ENCODE data around the gene SH3PXD2A. TPM values are rescaled to one million over a fixed set of nuclear protein-coding genes. Genes with fewer than 3 reads are reported as not detected.

SH3PXD2A gene
- polyA plus RNA-seq, 4 donors: 2.2 to 28.3 (median 8.7) TPM

GRCh38 chr10:103881416-103882284 lies 26.3 kb upstream of the SH3PXD2A start:
- Histone ChIP-seq H3K4me1 (ENCODE audit: control insufficient read depth in 3 of 3, insufficient read depth in 2 of 3, low read depth in 1 of 3, low read length in 2 of 3) (peaks cover 0 to 3% (median 0%) of the 10 kb centered on the region in 3 donors), H3K9me3 (ENCODE audit: control insufficient read depth in 2 of 2, insufficient read depth in 1 of 2, low read depth in 1 of 2, low read length in 1 of 2) (no peaks in the 10 kb centered on the region), H3K27ac (ENCODE audit: low read depth in 1 of 3, low read length in 2 of 3) (no peak overlapping the region), H3K27me3 (ENCODE audit: control insufficient read depth in 3 of 3, insufficient read depth in 3 of 3, low read length in 3 of 3) (no peaks in the 10 kb centered on the region), H3K36me3 (ENCODE audit: control insufficient read depth in 3 of 3, insufficient read depth in 2 of 3, low read depth in 1 of 3, low read length in 3 of 3) (peaks cover 4 to 48% (median 19%) of the 10 kb centered on the region in 3 donors), H3K4me3 (ENCODE audit: low read depth in 1 of 3, low read length in 3 of 3) (no peak overlapping the region)
- FAIRE-seq (no peak), DNase-seq (no peak)
- 92 to 94% (median 92%) methylated on average over 15 of the region's 15 CpGs for WGBS, 3 donors

- Histone ChIP-seq H3K9me3 (ENCODE audit: control insufficient read depth in 2 of 2, insufficient read depth in 1 of 2, low read depth in 1 of 2, low read length in 1 of 2) (no peaks in the 10 kb centered on the region), H3K4me1 (ENCODE audit: control insufficient read depth in 3 of 3, insufficient read depth in 2 of 3, low read depth in 1 of 3, low read length in 2 of 3) (peaks cover 0 to 3% (median 0%) of the 10 kb centered on the region in 3 donors), H3K27ac (ENCODE audit: low read depth in 1 of 3, low read length in 2 of 3) (no peak overlapping the region), H3K4me3 (ENCODE audit: low read depth in 1 of 3, low read length in 3 of 3) (no peak overlapping the region), H3K27me3 (ENCODE audit: control insufficient read depth in 3 of 3, insufficient read depth in 3 of 3, low read length in 3 of 3) (no peaks in the 10 kb centered on the region), H3K36me3 (ENCODE audit: control insufficient read depth in 3 of 3, insufficient read depth in 2 of 3, low read depth in 1 of 3, low read length in 3 of 3) (peaks cover 4 to 46% (median 19%) of the 10 kb centered on the region in 3 donors)
- FAIRE-seq: no peak
- 95 to 97% (median 96%) methylated on average over 7 of the region's 7 CpGs for WGBS, 3 donors
- DNase-seq: no peak
Measured at GRCh38 chr10:103879831-103880230, 24.5 kb upstream of the SH3PXD2A start.

GRCh38 chr10:103879409-103879808 lies 24.0 kb upstream of the SH3PXD2A start:
- DNase-seq (no peak), FAIRE-seq (no peak)
- WGBS, 3 donors: 88 to 92% (median 89%) methylated on average over 9 of the region's 9 CpGs
- Histone ChIP-seq H3K4me1 (ENCODE audit: control insufficient read depth in 3 of 3, insufficient read depth in 2 of 3, low read depth in 1 of 3, low read length in 2 of 3) (peaks cover 0 to 1% (median 0%) of the 10 kb centered on the region in 3 donors), H3K27me3 (ENCODE audit: control insufficient read depth in 3 of 3, insufficient read depth in 3 of 3, low read length in 3 of 3) (no peaks in the 10 kb centered on the region), H3K9me3 (ENCODE audit: control insufficient read depth in 2 of 2, insufficient read depth in 1 of 2, low read depth in 1 of 2, low read length in 1 of 2) (no peaks in the 10 kb centered on the region), H3K4me3 (ENCODE audit: low read depth in 1 of 3, low read length in 3 of 3) (no peak overlapping the region), H3K27ac (ENCODE audit: low read depth in 1 of 3, low read length in 2 of 3) (no peak overlapping the region), H3K36me3 (ENCODE audit: control insufficient read depth in 3 of 3, insufficient read depth in 2 of 3, low read depth in 1 of 3, low read length in 3 of 3) (peaks cover 4 to 44% (median 19%) of the 10 kb centered on the region in 3 donors)

- 91 to 95% (median 93%) methylated on average over 1 of the region's 1 CpG for WGBS, 3 donors
- Histone ChIP-seq H3K9me3 (ENCODE audit: control insufficient read depth in 2 of 2, insufficient read depth in 1 of 2, low read depth in 1 of 2, low read length in 1 of 2) (no peaks in the 10 kb centered on the region), H3K4me1 (ENCODE audit: control insufficient read depth in 3 of 3, insufficient read depth in 2 of 3, low read depth in 1 of 3, low read length in 2 of 3) (no peaks in the 10 kb centered on the region), H3K36me3 (ENCODE audit: control insufficient read depth in 3 of 3, insufficient read depth in 2 of 3, low read depth in 1 of 3, low read length in 3 of 3) (peaks cover 6 to 51% (median 19%) of the 10 kb centered on the region in 3 donors), H3K27me3 (ENCODE audit: control insufficient read depth in 3 of 3, insufficient read depth in 3 of 3, low read length in 3 of 3) (no peaks in the 10 kb centered on the region), H3K27ac (ENCODE audit: low read depth in 1 of 3, low read length in 2 of 3) (no peak overlapping the region), H3K4me3 (ENCODE audit: low read depth in 1 of 3, low read length in 3 of 3) (no peak overlapping the region)
- no peak for FAIRE-seq
- DNase-seq: no peak
Measured at GRCh38 chr10:103877861-103878260, 22.5 kb upstream of the SH3PXD2A start.

GRCh38 chr10:103876155-103876554 lies 20.8 kb upstream of the SH3PXD2A start:
- Histone ChIP-seq H3K36me3 (ENCODE audit: control insufficient read depth in 3 of 3, insufficient read depth in 2 of 3, low read depth in 1 of 3, low read length in 3 of 3) (peaks cover 6 to 41% (median 15%) of the 10 kb centered on the region in 3 donors), H3K27ac (ENCODE audit: low read depth in 1 of 3, low read length in 2 of 3) (no peak overlapping the region), H3K9me3 (ENCODE audit: control insufficient read depth in 2 of 2, insufficient read depth in 1 of 2, low read depth in 1 of 2, low read length in 1 of 2) (no peaks in the 10 kb centered on the region), H3K4me3 (ENCODE audit: low read depth in 1 of 3, low read length in 3 of 3) (no peak overlapping the region), H3K27me3 (ENCODE audit: control insufficient read depth in 3 of 3, insufficient read depth in 3 of 3, low read length in 3 of 3) (no peaks in the 10 kb centered on the region), H3K4me1 (ENCODE audit: control insufficient read depth in 3 of 3, insufficient read depth in 2 of 3, low read depth in 1 of 3, low read length in 2 of 3) (no peaks in the 10 kb centered on the region)
- no peak for FAIRE-seq
- 84 to 89% (median 88%) methylated on average over 5 of the region's 5 CpGs for WGBS, 3 donors
- no peak for DNase-seq

GRCh38 chr10:103874730-103875129 lies 19.4 kb upstream of the SH3PXD2A start:
- no peaks in the 10 kb centered on the region for H3K4me1 ChIP-seq (ENCODE audit: control insufficient read depth in 3 of 3, insufficient read depth in 2 of 3, low read depth in 1 of 3, low read length in 2 of 3)
- H3K36me3 ChIP-seq (ENCODE audit: control insufficient read depth in 3 of 3, insufficient read depth in 2 of 3, low read depth in 1 of 3, low read length in 3 of 3): peaks cover 6 to 33% (median 10%) of the 10 kb centered on the region in 3 donors
- H3K27ac ChIP-seq (ENCODE audit: low read depth in 1 of 3, low read length in 2 of 3): no peak overlapping the region
- 82 to 87% (median 83%) methylated on average over 6 of the region's 6 CpGs for WGBS, 3 donors
- no peak overlapping the region for H3K4me3 ChIP-seq (ENCODE audit: low read depth in 1 of 3, low read length in 3 of 3)
- H3K27me3 ChIP-seq (ENCODE audit: control insufficient read depth in 3 of 3, insufficient read depth in 3 of 3, low read length in 3 of 3): no peaks in the 10 kb centered on the region
- FAIRE-seq: no peak
- H3K9me3 ChIP-seq (ENCODE audit: control insufficient read depth in 2 of 2, insufficient read depth in 1 of 2, low read depth in 1 of 2, low read length in 1 of 2): no peaks in the 10 kb centered on the region
- DNase-seq: no peak

- no peak for DNase-seq
- H3K36me3 ChIP-seq (ENCODE audit: control insufficient read depth in 3 of 3, insufficient read depth in 2 of 3, low read depth in 1 of 3, low read length in 3 of 3): peaks cover 0 to 20% (median 2%) of the 10 kb centered on the region in 3 donors
- no peaks in the 10 kb centered on the region for H3K4me1 ChIP-seq (ENCODE audit: control insufficient read depth in 3 of 3, insufficient read depth in 2 of 3, low read depth in 1 of 3, low read length in 2 of 3)
- no peak overlapping the region for H3K4me3 ChIP-seq (ENCODE audit: low read depth in 1 of 3, low read length in 3 of 3)
- 85 to 94% (median 86%) methylated on average over 16 of the region's 16 CpGs for WGBS, 3 donors
- no peaks in the 10 kb centered on the region for H3K27me3 ChIP-seq (ENCODE audit: control insufficient read depth in 3 of 3, insufficient read depth in 3 of 3, low read length in 3 of 3)
- FAIRE-seq: no peak
- H3K9me3 ChIP-seq (ENCODE audit: control insufficient read depth in 2 of 2, insufficient read depth in 1 of 2, low read depth in 1 of 2, low read length in 1 of 2): no peaks in the 10 kb centered on the region
- no peak overlapping the region for H3K27ac ChIP-seq (ENCODE audit: low read depth in 1 of 3, low read length in 2 of 3)
Measured at GRCh38 chr10:103872137-103872931, 17.0 kb upstream of the SH3PXD2A start.

- FAIRE-seq (no peak), DNase-seq (no peak)
- H3K27me3 ChIP-seq (ENCODE audit: control insufficient read depth in 3 of 3, insufficient read depth in 3 of 3, low read length in 3 of 3): no peaks in the 10 kb centered on the region
- peaks cover 0 to 16% (median 2%) of the 10 kb centered on the region in 3 donors for H3K36me3 ChIP-seq (ENCODE audit: control insufficient read depth in 3 of 3, insufficient read depth in 2 of 3, low read depth in 1 of 3, low read length in 3 of 3)
- peaks cover 0 to 4% of the 10 kb centered on the region in 2 donors for H3K9me3 ChIP-seq (ENCODE audit: control insufficient read depth in 2 of 2, insufficient read depth in 1 of 2, low read depth in 1 of 2, low read length in 1 of 2)
- WGBS, 3 donors: 84 to 90% (median 89%) methylated on average over 7 of the region's 7 CpGs
- H3K4me3 ChIP-seq (ENCODE audit: low read depth in 1 of 3, low read length in 3 of 3): no peak overlapping the region
- no peaks in the 10 kb centered on the region for H3K4me1 ChIP-seq (ENCODE audit: control insufficient read depth in 3 of 3, insufficient read depth in 2 of 3, low read depth in 1 of 3, low read length in 2 of 3)
- H3K27ac ChIP-seq (ENCODE audit: low read depth in 1 of 3, low read length in 2 of 3): no peak overlapping the region
Measured at GRCh38 chr10:103871006-103871405, 15.6 kb upstream of the SH3PXD2A start.
